ENCODE measurements around the gene TRAPPC13. TPM values are rescaled to one million over a fixed set of nuclear protein-coding genes. Genes with fewer than 3 reads are reported as not detected.
"Not testable (repeated sequence)": the region's sequence is repeated elsewhere in the genome, so short reads cannot be mapped to it uniquely, and the experiment has no call there.

TRAPPC13 gene
- total and polyA plus RNA-seq, 9 donors: 10.5 to 21.5 (median 13.2) TPM

DNA sequence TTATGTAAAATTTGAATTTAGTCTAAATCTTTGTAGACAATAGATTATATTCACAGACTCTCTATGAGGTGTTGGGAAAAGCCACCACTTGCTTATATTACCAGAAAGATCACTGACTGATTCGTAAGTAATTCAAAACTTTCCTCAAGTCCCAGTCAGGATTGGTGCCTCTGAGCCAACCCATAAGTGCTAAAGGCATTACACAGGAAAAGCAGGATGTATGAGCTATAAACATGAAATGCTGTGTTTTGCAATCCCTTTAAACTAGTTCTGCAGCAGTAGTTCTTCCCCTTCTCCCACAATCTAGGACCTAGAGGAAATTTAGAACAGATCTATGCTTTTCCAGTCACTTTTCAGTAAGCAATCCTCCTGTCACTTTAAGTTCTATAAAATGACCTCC, 48.0 kb downstream of the TRAPPC13 start:
- no peaks in the 10 kb centered on the region for H3K36me3 ChIP-seq
- DNase-seq: no peak
- intact Hi-C loops (cut with DNase I): no loop called here
- no peak overlapping the region for H3K27ac ChIP-seq
- 77 to 89% (median 80%) methylated on average over 1 of the region's 1 CpG for WGBS, 3 donors
- no peaks in the 10 kb centered on the region for H3K27me3 ChIP-seq
- no peaks in the 10 kb centered on the region for H3K4me1 ChIP-seq (ENCODE audit: insufficient read depth)
- H3K4me3 ChIP-seq: no peak overlapping the region
- H3K9me3 ChIP-seq: no peaks in the 10 kb centered on the region
- no peak for TF ChIP-seq POLR2A (IDR thresholded peaks at IDR 0.05)
- TF ChIP-seq CTCF (IDR thresholded peaks at IDR 0.05): no peak
- no peak for TF ChIP-seq EP300 (IDR thresholded peaks at IDR 0.05)

GRCh38 chr5:65674749-65675148, 49.9 kb downstream of the TRAPPC13 start:
- Histone ChIP-seq H3K4me1 (ENCODE audit: insufficient read depth) (no peaks in the 10 kb centered on the region), H3K9me3 (no peaks in the 10 kb centered on the region), H3K4me3 (no peak overlapping the region), H3K27ac (no peak overlapping the region), H3K36me3 (no peaks in the 10 kb centered on the region), H3K27me3 (no peaks in the 10 kb centered on the region)
- no peak for DNase-seq
- TF ChIP-seq CTCF (IDR thresholded peaks at IDR 0.05): no peak
- no peak for TF ChIP-seq EP300 (IDR thresholded peaks at IDR 0.05)
- TF ChIP-seq POLR2A (IDR thresholded peaks at IDR 0.05): no peak
- intact Hi-C loops (cut with DNase I): no loop called here

- 88 to 91% (median 91%) methylated on average over 3 of the region's 3 CpGs for WGBS, 3 donors
- H3K36me3 ChIP-seq; H3K27ac ChIP-seq; H3K4me3 ChIP-seq; H3K9me3 ChIP-seq; H3K4me1 ChIP-seq (ENCODE audit: insufficient read depth); H3K27me3 ChIP-seq; DNase-seq; intact Hi-C loops (cut with DNase I): not testable (repeated sequence)
Measured at GRCh38 chr5:65676056-65676455, 51.2 kb downstream of the TRAPPC13 start.

- no peak overlapping the region for H3K27ac ChIP-seq
- intact Hi-C loops (cut with DNase I): no loop called here
Measured at GRCh38 chr5:65682148-65682547, 57.3 kb downstream of the TRAPPC13 start.

DNA sequence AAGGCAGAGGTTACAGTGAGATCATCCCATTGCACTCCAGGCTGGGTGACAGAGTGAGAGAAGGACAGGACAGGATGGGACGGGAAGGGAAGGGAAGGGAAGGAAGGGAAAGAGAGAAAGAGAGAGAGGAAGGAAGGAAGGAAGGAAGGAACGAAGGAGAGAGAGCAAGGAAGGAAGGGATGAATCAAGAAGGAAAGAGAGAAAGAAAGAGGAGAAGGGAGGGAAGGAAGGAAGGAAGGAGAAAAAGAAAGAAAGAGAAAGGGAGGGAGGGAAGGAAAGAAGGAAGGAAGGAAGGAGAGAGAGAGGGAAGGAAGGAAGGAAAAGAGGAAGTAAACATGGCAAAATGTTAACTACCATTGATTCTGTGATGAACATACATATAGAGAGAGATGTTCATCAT, 68.3 kb downstream of the TRAPPC13 start:
- intact Hi-C loops (cut with DNase I): no loop called here
- no peak for TF ChIP-seq CTCF (IDR thresholded peaks at IDR 0.05)
- no peak for TF ChIP-seq POLR2A (IDR thresholded peaks at IDR 0.05)
- TF ChIP-seq EP300 (IDR thresholded peaks at IDR 0.05): no peak

More at GRCh38 chr5:65682148-65682547, 57.3 kb downstream of the TRAPPC13 start:
- DNase-seq: no peak
- H3K36me3 ChIP-seq: no peaks in the 10 kb centered on the region
- TF ChIP-seq CTCF (IDR thresholded peaks at IDR 0.05) (no peak), POLR2A (IDR thresholded peaks at IDR 0.05) (no peak), EP300 (IDR thresholded peaks at IDR 0.05) (no peak)
- H3K27me3 ChIP-seq: no peaks in the 10 kb centered on the region
- WGBS, 3 donors: 93 to 96% (median 95%) methylated on average over 3 of the region's 3 CpGs
- no peak overlapping the region for H3K4me3 ChIP-seq
- H3K4me1 ChIP-seq (ENCODE audit: insufficient read depth): no peaks in the 10 kb centered on the region
- no peaks in the 10 kb centered on the region for H3K9me3 ChIP-seq

More for the DNA sequence above, 68.3 kb downstream of the TRAPPC13 start:
- no peak for DNase-seq
- Histone ChIP-seq H3K27ac (no peak overlapping the region), H3K27me3 (no peaks in the 10 kb centered on the region), H3K9me3 (no peaks in the 10 kb centered on the region), H3K4me3 (no peak overlapping the region), H3K4me1 (ENCODE audit: insufficient read depth) (no peaks in the 10 kb centered on the region), H3K36me3 (no peaks in the 10 kb centered on the region)
- 90 to 95% (median 94%) methylated on average over 2 of the region's 2 CpGs for WGBS, 3 donors
